K562 (cell line): Measurements from ENCODE around the gene ZSCAN22. TPM values are rescaled to one million over a fixed set of nuclear protein-coding genes. Genes with fewer than 3 reads are reported as not detected.
A peak's percentile ranks its signal among the peaks of the same experiment; 100 is the strongest.

ENCODE experiments used
- CBX5 ChIP-seq: IDR thresholded peaks from 2 replicates; pipeline ENCODE4 v1.6.1; 2014; ENCODE audit warnings: low read depth, borderline replicate concordance
- MTA2 ChIP-seq: fragments of 450-650 bp; IDR thresholded peaks from 2 replicates; pipeline ENCODE4 v1.6.1; 2016; ENCODE audit warnings: low read depth
- MYC ChIP-seq, 2 experiments: fragments of 250-450 bp in 1 of 2; sonication (Bioruptor Pico) in 1 of 2; IDR thresholded peaks; 2 replicates each; pipeline versions ENCODE4 v1.5.1 to v1.6.1; 2012 to 2021; ENCODE audit warnings: low read depth in 2 of 2, borderline replicate concordance in 1 of 2, improper control_type of control experiment in 1 of 2, low read length in 1 of 2, mild to moderate bottlenecking in 1 of 2, moderate library complexity in 1 of 2
- THRAP3 ChIP-seq: fragments of 450-650 bp; IDR thresholded peaks from 2 replicates; pipeline ENCODE4 v1.6.1; 2016; ENCODE audit warnings: mild to moderate bottlenecking, inconsistent platforms, borderline replicate concordance
- ZNF766 ChIP-seq: fragments of 200-800 bp; sonication (Bioruptor generic); conservative IDR thresholded peaks from 2 replicates; pipeline ENCODE4 v1.6.1; 2016; ENCODE audit warnings: missing genetic modification characterization, missing compliant biosample characterization
- ZSCAN29 ChIP-seq: fragments of 450-650 bp; IDR thresholded peaks from 2 replicates; pipeline ENCODE4 v1.6.1; 2017
- polyA plus RNA-seq, 8 experiments: library from polyadenylated mRNA; depleted of rRNA in 4 of 8; stranded (reverse) in 5 of 8; unstranded in 3 of 8; fragments of >200 nt; fragmentation: Nextera tagmentation in 2 of 8; fragmentation: Illumina TruSeq in 1 of 8; extraction: Ambion mirVana in 2 of 8; extraction: Trizol in 1 of 8; gene quantifications; 2 replicates each; pipeline versions ENCODE4 v1.2.1 to v1.2.3, GENCODE V29; 2011 to 2014; ENCODE audit warnings: inconsistent platforms in 1 of 8, missing spikeins in 1 of 8
- total RNA-seq, 7 experiments: library from RNA; depleted of rRNA in 6 of 7; stranded (reverse); fragments of >200 nt in 6 of 7; fragmentation: Illumina TruSeq in 2 of 7; extraction: Trizol in 2 of 7; gene quantifications; 2 replicates each; pipeline versions ENCODE4 v1.2.1 to v1.2.3, GENCODE V29; 2011 to 2021; ENCODE audit warnings: low replicate concordance in 1 of 7
- TF ChIP-seq, protein P1 (sequence below): fragments of 150-350 bp; conservative IDR thresholded peaks from 2 replicates; pipeline ENCODE4 v1.6.1; 2014; ENCODE audit warnings: low read length
- TF ChIP-seq, protein P2 (sequence below): fragments of 450-650 bp; IDR thresholded peaks from 2 replicates; pipeline ENCODE4 v1.6.1; 2016; ENCODE audit warnings: low read depth
- TF ChIP-seq, protein P3 (sequence below): sonication (generic); formaldehyde crosslinking; IDR thresholded peaks from 2 replicates; pipeline ENCODE4 v1.8.0; 2023; ENCODE audit warnings: mild to moderate bottlenecking, missing genetic modification reagents

ZSCAN22 gene
- total and polyA plus RNA-seq, 9 of the 15 experiments (the other 6 are each of a cell fraction or from before 2014, with no cell fraction given), result 0.98 to 5.3 (median 3.0) TPM

DNA sequence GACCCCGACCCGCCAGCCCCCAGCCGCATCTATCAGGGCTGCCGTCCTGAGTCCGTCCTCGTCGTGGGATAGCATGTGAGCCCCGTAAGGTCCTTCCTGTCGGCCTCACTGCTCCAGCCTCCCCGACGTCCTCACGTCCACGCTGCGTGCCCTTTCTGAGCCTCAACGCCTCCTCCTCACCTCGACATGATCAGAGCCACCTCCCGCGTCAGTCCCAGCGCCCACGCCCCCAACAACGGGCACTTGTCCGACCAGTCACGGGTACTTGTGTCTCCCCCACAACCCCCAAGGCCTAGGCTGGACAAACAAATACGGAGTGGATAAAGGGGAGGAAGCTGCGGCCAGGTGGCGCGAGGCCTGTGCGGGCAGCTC is 35.1 kb downstream of the ZSCAN22 start (continued):
- TF ChIP-seq, protein P1, sequence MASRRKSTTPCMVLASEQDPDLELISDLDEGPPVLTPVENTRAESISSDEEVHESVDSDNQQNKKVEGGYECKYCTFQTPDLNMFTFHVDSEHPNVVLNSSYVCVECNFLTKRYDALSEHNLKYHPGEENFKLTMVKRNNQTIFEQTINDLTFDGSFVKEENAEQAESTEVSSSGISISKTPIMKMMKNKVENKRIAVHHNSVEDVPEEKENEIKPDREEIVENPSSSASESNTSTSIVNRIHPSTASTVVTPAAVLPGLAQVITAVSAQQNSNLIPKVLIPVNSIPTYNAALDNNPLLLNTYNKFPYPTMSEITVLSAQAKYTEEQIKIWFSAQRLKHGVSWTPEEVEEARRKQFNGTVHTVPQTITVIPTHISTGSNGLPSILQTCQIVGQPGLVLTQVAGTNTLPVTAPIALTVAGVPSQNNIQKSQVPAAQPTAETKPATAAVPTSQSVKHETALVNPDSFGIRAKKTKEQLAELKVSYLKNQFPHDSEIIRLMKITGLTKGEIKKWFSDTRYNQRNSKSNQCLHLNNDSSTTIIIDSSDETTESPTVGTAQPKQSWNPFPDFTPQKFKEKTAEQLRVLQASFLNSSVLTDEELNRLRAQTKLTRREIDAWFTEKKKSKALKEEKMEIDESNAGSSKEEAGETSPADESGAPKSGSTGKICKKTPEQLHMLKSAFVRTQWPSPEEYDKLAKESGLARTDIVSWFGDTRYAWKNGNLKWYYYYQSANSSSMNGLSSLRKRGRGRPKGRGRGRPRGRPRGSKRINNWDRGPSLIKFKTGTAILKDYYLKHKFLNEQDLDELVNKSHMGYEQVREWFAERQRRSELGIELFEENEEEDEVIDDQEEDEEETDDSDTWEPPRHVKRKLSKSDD, result no peak
- TF ChIP-seq ZNF766 (0 out of 2 replicates have a peak, but pooled peaks have one; percentile 27), MYC (IDR thresholded peaks at IDR 0.05; ENCODE audit: low read depth, low read length) (no peak), MYC (CRISPR knock-in tag; IDR thresholded peaks at IDR 0.05; ENCODE audit: borderline replicate concordance, low read depth) (no peak; the same call in 1 of the 2 replicates), CBX5 (0 out of 2 replicates have a peak, but pooled peaks have one; percentile 7), MTA2 (no peak), ZSCAN29 (0 out of 2 replicates have a peak, but pooled peaks have one; percentile 63), THRAP3 (peak; percentile 63; the same call in 1 of the 2 replicates)
- TF ChIP-seq, protein P2, sequence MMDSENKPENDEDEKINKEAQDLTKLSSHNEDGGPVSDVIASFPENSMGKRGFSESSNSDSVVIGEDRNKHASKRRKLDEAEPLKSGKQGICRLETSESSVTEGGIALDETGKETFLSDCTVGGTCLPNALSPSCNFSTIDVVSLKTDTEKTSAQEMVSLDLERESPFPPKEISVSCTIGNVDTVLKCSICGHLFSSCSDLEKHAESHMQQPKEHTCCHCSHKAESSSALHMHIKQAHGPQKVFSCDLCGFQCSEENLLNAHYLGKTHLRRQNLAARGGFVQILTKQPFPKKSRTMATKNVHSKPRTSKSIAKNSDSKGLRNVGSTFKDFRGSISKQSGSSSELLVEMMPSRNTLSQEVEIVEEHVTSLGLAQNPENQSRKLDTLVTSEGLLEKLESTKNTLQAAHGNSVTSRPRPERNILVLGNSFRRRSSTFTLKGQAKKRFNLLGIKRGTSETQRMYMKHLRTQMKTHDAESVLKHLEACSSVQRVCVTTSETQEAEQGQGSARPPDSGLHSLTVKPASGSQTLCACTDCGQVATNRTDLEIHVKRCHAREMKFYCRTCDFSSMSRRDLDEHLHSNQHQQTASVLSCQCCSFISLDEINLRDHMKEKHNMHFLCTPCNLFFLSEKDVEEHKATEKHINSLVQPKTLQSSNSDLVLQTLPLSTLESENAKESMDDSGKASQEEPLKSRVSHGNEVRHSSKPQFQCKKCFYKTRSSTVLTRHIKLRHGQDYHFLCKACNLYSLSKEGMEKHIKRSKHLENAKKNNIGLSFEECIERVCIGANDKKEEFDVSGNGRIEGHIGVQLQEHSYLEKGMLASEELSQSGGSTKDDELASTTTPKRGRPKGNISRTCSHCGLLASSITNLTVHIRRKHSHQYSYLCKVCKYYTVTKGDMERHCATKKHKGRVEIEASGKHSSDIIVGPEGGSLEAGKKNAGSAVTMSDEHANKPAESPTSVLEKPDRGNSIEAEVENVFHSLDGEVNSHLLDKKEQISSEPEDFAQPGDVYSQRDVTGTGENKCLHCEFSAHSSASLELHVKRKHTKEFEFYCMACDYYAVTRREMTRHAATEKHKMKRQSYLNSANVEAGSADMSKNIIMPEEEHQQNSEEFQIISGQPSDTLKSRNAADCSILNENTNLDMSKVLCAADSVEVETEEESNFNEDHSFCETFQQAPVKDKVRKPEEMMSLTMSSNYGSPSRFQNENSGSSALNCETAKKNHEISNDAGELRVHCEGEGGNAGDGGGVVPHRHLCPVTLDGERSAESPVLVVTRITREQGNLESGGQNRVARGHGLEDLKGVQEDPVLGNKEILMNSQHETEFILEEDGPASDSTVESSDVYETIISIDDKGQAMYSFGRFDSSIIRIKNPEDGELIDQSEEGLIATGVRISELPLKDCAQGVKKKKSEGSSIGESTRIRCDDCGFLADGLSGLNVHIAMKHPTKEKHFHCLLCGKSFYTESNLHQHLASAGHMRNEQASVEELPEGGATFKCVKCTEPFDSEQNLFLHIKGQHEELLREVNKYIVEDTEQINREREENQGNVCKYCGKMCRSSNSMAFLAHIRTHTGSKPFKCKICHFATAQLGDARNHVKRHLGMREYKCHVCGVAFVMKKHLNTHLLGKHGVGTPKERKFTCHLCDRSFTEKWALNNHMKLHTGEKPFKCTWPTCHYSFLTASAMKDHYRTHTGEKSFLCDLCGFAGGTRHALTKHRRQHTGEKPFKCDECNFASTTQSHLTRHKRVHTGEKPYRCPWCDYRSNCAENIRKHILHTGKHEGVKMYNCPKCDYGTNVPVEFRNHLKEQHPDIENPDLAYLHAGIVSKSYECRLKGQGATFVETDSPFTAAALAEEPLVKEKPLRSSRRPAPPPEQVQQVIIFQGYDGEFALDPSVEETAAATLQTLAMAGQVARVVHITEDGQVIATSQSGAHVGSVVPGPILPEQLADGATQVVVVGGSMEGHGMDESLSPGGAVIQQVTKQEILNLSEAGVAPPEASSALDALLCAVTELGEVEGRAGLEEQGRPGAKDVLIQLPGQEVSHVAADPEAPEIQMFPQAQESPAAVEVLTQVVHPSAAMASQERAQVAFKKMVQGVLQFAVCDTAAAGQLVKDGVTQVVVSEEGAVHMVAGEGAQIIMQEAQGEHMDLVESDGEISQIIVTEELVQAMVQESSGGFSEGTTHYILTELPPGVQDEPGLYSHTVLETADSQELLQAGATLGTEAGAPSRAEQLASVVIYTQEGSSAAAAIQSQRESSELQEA, result peak; percentile 47; the same call in 1 of the 2 replicates
- TF ChIP-seq, protein P3, sequence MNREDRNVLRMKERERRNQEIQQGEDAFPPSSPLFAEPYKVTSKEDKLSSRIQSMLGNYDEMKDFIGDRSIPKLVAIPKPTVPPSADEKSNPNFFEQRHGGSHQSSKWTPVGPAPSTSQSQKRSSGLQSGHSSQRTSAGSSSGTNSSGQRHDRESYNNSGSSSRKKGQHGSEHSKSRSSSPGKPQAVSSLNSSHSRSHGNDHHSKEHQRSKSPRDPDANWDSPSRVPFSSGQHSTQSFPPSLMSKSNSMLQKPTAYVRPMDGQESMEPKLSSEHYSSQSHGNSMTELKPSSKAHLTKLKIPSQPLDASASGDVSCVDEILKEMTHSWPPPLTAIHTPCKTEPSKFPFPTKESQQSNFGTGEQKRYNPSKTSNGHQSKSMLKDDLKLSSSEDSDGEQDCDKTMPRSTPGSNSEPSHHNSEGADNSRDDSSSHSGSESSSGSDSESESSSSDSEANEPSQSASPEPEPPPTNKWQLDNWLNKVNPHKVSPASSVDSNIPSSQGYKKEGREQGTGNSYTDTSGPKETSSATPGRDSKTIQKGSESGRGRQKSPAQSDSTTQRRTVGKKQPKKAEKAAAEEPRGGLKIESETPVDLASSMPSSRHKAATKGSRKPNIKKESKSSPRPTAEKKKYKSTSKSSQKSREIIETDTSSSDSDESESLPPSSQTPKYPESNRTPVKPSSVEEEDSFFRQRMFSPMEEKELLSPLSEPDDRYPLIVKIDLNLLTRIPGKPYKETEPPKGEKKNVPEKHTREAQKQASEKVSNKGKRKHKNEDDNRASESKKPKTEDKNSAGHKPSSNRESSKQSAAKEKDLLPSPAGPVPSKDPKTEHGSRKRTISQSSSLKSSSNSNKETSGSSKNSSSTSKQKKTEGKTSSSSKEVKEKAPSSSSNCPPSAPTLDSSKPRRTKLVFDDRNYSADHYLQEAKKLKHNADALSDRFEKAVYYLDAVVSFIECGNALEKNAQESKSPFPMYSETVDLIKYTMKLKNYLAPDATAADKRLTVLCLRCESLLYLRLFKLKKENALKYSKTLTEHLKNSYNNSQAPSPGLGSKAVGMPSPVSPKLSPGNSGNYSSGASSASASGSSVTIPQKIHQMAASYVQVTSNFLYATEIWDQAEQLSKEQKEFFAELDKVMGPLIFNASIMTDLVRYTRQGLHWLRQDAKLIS (CRISPR knock-in tag), result peak; percentile 92; the same call in 1 of the 2 replicates
